Measurements from ENCODE around the gene FAM117A.
"Not testable (repeated sequence)": the region's sequence is repeated elsewhere in the genome, so short reads cannot be mapped to it uniquely, and the experiment has no call there.

Gene FAM117A

DNA sequence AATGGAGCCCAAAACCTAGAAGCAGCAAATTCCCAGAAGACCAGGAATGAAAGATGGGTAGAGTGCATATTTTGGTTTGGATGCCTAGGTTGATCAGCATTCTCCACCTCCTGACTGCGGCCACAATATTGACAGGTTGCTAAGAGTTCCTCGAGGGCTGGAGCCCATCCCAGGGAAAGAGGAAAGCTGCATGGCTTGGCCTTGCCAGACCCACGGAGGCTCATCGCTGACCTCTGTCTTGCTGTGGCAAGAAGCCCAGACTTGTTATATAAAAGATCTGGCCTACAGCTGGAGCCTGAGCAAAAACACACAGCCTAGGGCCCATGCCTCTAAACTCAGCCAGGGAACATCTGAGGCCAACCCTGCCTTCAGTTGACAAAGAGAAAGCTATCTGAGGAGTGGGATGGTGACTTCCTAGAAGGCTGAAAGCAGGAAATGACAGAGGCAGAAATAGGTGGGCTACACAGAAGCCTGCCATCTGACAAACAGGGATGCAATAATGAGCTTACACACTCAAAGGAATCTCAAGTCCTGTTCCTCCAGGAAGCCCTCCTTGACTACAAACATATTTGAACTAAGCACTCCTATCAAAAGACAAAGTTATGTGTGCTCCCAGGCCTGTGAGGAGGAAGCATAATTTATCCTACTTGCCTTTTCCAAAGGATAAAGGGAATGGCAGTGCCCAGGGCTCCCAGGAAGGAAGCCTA is 33.7 kb downstream of the FAM117A start:
- DNase-seq (ENCODE audit: low read depth), result peak; percentile 85
- TF ChIP-seq, protein P1, sequence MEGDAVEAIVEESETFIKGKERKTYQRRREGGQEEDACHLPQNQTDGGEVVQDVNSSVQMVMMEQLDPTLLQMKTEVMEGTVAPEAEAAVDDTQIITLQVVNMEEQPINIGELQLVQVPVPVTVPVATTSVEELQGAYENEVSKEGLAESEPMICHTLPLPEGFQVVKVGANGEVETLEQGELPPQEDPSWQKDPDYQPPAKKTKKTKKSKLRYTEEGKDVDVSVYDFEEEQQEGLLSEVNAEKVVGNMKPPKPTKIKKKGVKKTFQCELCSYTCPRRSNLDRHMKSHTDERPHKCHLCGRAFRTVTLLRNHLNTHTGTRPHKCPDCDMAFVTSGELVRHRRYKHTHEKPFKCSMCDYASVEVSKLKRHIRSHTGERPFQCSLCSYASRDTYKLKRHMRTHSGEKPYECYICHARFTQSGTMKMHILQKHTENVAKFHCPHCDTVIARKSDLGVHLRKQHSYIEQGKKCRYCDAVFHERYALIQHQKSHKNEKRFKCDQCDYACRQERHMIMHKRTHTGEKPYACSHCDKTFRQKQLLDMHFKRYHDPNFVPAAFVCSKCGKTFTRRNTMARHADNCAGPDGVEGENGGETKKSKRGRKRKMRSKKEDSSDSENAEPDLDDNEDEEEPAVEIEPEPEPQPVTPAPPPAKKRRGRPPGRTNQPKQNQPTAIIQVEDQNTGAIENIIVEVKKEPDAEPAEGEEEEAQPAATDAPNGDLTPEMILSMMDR (IDR thresholded peaks at IDR 0.05; ENCODE audit: control insufficient read depth, extremely low read depth, insufficient read depth), result no peak
- no peak overlapping the region for H3K4me3 ChIP-seq (ENCODE audit: low read depth, low read length)

DNA sequence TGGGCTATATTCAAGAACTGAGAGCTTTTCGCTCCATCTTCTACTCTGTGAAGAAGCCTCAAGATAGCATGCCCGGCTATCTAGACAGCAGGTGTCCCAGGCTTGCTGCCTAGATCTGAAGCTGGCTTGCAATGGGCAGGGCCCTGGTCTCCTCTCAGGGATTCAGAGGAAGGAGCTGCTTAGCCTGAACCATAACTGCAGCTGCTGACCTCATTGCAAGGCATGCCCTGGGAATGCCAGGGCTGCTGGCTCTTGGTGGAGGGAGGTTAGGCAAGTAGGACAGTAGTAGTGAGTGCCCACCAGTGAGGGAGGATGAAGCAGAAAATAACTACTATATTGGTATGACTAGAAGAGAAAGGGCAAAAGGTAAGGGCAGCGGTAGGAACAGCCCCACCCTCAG is 34.9 kb downstream of the FAM117A start:
- DNase-seq (ENCODE audit: low read depth), result no peak
- TF ChIP-seq, protein P1 (IDR thresholded peaks at IDR 0.05; ENCODE audit: control insufficient read depth, extremely low read depth, insufficient read depth), result no peak
- H3K4me3 ChIP-seq (ENCODE audit: low read depth, low read length), result no peak overlapping the region

DNA sequence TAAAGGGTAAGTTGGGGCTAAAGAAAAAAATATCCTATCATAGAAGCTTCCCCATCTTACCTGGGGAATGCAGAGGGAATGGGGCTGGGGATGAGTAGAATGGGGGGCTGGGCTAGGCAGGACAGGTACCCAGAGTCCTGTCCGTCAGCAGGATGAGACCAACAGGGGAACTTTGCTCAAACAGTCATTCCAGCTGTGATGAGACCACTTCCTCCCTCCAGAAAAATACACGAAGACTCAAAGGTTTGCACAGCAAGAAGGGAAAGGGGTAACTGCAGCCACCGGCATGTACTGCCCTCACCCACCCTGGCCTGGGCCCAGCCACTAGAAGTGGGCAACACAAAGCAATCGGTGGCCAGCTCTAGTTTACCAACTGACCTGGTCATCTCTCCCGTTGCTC is 35.5 kb downstream of the FAM117A start:
- no peak overlapping the region for H3K4me3 ChIP-seq (ENCODE audit: low read depth, low read length)
- TF ChIP-seq, protein P1 (IDR thresholded peaks at IDR 0.05; ENCODE audit: control insufficient read depth, extremely low read depth, insufficient read depth), result no peak
- no peak for DNase-seq (ENCODE audit: low read depth)

DNA sequence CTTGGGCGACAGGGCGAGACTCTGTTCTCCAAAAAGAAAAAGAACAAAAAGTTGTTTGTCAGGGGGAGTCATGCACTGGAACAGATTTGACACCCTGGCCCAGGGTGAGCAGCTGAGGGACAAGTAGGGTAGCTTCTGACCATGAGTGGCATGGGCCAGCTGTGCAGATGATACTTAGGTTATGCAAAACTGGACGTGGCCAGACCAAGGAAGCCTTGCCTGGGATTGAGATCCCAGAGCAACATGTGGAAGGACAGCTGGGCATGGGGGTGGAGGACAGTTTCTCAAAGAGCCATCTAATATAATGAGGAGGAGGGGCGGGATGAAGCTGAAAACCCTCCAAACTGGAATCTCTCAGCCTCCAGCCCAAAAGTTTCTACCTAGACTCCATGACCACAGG is 36.6 kb downstream of the FAM117A start:
- DNase-seq (ENCODE audit: low read depth), result no peak
- TF ChIP-seq, protein P1 (IDR thresholded peaks at IDR 0.05; ENCODE audit: control insufficient read depth, extremely low read depth, insufficient read depth), result no peak
- H3K4me3 ChIP-seq (ENCODE audit: low read depth, low read length), result no peak overlapping the region

DNA sequence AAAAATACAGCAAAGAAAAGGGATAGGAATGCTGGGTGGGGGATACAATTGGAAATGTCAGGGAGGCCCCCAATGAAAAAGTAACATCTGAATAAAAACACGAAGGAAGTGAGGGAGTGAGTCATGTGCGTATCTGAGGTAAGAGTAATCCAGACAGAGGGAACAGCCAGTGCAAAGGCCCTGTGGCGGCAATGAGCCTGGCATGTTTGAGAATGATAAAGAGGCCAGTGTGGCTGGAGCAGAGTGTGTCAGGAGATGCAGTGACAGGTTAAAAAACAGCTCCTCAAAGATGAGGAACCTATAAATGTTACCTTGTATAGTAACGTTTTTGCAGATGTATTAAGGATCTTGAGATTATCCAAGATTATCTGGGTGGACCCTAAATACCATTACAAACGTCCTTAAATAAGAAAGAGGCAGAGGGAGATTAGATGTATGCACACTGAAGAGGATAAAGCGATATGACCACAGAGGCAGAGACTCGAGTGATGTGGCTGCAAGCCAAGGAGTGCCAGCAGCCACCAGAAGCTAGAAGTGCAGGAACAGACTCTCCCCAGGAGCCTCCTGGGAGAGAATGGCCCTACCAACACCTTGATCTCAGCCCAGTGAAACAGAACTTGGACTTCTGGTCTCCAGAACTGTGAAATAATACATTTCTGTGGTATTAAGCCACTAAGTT is 38.3 kb downstream of the FAM117A start:
- TF ChIP-seq, protein P1 (IDR thresholded peaks at IDR 0.05; ENCODE audit: control insufficient read depth, extremely low read depth, insufficient read depth), result no peak
- no peak for DNase-seq (ENCODE audit: low read depth)

DNA sequence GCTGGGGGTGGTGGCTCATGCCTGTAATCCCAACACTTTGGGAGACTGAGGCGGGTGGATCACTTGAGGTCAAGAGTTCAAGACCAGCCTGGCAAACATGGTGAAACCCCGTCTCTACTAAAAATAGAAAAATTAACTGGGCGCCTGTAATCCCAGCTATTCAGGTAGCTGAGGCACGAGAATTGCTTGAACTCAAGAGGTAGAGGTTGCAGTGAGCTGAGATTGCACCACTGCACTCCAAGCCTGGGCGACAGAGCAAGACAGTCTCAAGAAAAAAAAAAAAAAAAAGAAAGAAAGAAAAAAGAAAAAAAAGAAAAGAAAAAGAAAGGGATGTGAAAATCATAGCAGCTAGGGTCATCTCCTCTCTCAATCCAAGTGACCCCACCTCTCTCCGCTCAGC is 39.4 kb downstream of the FAM117A start:
- not testable (repeated sequence) for DNase-seq (ENCODE audit: low read depth); H3K4me3 ChIP-seq (ENCODE audit: low read depth, low read length)

More for the DNA sequence above, 38.3 kb downstream of the FAM117A start:
- no peak overlapping the region for H3K4me3 ChIP-seq (ENCODE audit: low read depth, low read length)

DNA sequence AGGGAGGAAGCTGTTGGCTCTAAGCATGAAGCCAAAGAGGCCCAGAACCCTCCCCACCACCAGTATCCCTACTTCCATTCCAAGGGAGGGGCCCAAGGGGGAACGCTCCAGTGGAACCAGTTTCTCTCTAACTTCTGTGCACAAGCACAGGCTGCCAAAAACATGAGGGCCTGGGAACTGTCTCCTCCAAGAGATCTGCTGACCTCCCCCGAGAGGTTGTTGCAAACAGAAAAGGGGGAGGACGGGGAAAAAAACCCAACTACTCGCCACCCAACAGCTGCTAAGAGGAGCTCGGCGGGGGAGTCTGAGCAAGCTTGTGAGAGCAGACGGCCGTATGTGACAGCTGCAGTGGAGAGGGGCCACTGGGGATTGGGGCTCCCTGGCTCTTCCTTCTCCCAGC is 40.5 kb downstream of the FAM117A start:
- TF ChIP-seq, protein P1 (IDR thresholded peaks at IDR 0.05; ENCODE audit: control insufficient read depth, extremely low read depth, insufficient read depth), result no peak
- DNase-seq (ENCODE audit: low read depth), result no peak
- no peak overlapping the region for H3K4me3 ChIP-seq (ENCODE audit: low read depth, low read length)

Data from LNCaP clone FGC (cell line).